ENCODE results near the gene MAN1A2.

Gene MAN1A2

GRCh38 chr1:117495068-117495467 is 127.8 kb downstream of the MAN1A2 start:
- no peak overlapping the region for H3K4me3 ChIP-seq (ENCODE audit: extremely low read depth, insufficient read depth, low read length, poor library complexity, severe bottlenecking)
- H3K36me3 ChIP-seq (ENCODE audit: control insufficient read depth, insufficient read depth, low read length): no peaks in the 10 kb centered on the region
- no peak overlapping the region for H3K27ac ChIP-seq (ENCODE audit: low read depth, low read length, severe bottlenecking)
- no peaks in the 10 kb centered on the region for H3K9me3 ChIP-seq (ENCODE audit: control insufficient read depth, low read length)
- no CpG with 5 or more reads among the region's 1 CpG for WGBS, 2 experiments (ENCODE audit: insufficient coverage in 2 of 2)
- no peaks in the 10 kb centered on the region for H3K4me1 ChIP-seq (ENCODE audit: control insufficient read depth, insufficient read depth, low read length, poor library complexity, severe bottlenecking)

GRCh38 chr1:117499071-117499470 is 131.8 kb downstream of the MAN1A2 start:
- Histone ChIP-seq H3K27ac (ENCODE audit: low read depth, low read length, severe bottlenecking) (no peak overlapping the region), H3K4me3 (ENCODE audit: extremely low read depth, insufficient read depth, low read length, poor library complexity, severe bottlenecking) (no peak overlapping the region)
- WGBS, 2 experiments (ENCODE audit: insufficient coverage in 2 of 2): 100% methylated on average over 1 to 2 of the region's 2 CpGs

GRCh38 chr1:117500584-117500983 is 133.3 kb downstream of the MAN1A2 start:
- H3K9me3 ChIP-seq (ENCODE audit: control insufficient read depth, low read length): no peaks in the 10 kb centered on the region
- no peaks in the 10 kb centered on the region for H3K36me3 ChIP-seq (ENCODE audit: control insufficient read depth, insufficient read depth, low read length)
- no peak overlapping the region for H3K4me3 ChIP-seq (ENCODE audit: extremely low read depth, insufficient read depth, low read length, poor library complexity, severe bottlenecking)
- no peak overlapping the region for H3K27ac ChIP-seq (ENCODE audit: low read depth, low read length, severe bottlenecking)
- WGBS, 2 experiments (ENCODE audit: insufficient coverage in 2 of 2): no CpG with 5 or more reads among the region's 1 CpG
- no peaks in the 10 kb centered on the region for H3K4me1 ChIP-seq (ENCODE audit: control insufficient read depth, insufficient read depth, low read length, poor library complexity, severe bottlenecking)

More at GRCh38 chr1:117499071-117499470, 131.8 kb downstream of the MAN1A2 start:
- Histone ChIP-seq H3K9me3 (ENCODE audit: control insufficient read depth, low read length) (no peaks in the 10 kb centered on the region), H3K4me1 (ENCODE audit: control insufficient read depth, insufficient read depth, low read length, poor library complexity, severe bottlenecking) (no peaks in the 10 kb centered on the region), H3K36me3 (ENCODE audit: control insufficient read depth, insufficient read depth, low read length) (no peaks in the 10 kb centered on the region)

GRCh38 chr1:117501281-117501680 is 134.0 kb downstream of the MAN1A2 start:
- no peak overlapping the region for H3K27ac ChIP-seq (ENCODE audit: low read depth, low read length, severe bottlenecking)
- no peaks in the 10 kb centered on the region for H3K4me1 ChIP-seq (ENCODE audit: control insufficient read depth, insufficient read depth, low read length, poor library complexity, severe bottlenecking)
- H3K9me3 ChIP-seq (ENCODE audit: control insufficient read depth, low read length): no peaks in the 10 kb centered on the region
- H3K36me3 ChIP-seq (ENCODE audit: control insufficient read depth, insufficient read depth, low read length): no peaks in the 10 kb centered on the region
- WGBS, 2 experiments (ENCODE audit: insufficient coverage in 2 of 2): 100% methylated on average over 1 of the region's 3 CpGs; no CpG with 5 or more reads in 1 of the 2 experiments
- H3K4me3 ChIP-seq (ENCODE audit: extremely low read depth, insufficient read depth, low read length, poor library complexity, severe bottlenecking): no peak overlapping the region

GRCh38 chr1:117511273-117511672 is 144.0 kb downstream of the MAN1A2 start:
- Histone ChIP-seq H3K9me3 (ENCODE audit: control insufficient read depth, low read length) (no peaks in the 10 kb centered on the region), H3K36me3 (ENCODE audit: control insufficient read depth, insufficient read depth, low read length) (no peaks in the 10 kb centered on the region), H3K4me1 (ENCODE audit: control insufficient read depth, insufficient read depth, low read length, poor library complexity, severe bottlenecking) (no peaks in the 10 kb centered on the region), H3K4me3 (ENCODE audit: extremely low read depth, insufficient read depth, low read length, poor library complexity, severe bottlenecking) (no peak overlapping the region), H3K27ac (ENCODE audit: low read depth, low read length, severe bottlenecking) (no peak overlapping the region)
- WGBS, 2 experiments (ENCODE audit: insufficient coverage in 2 of 2): no CpG with 5 or more reads among the region's 3 CpGs

- no peak overlapping the region for H3K4me3 ChIP-seq (ENCODE audit: extremely low read depth, insufficient read depth, low read length, poor library complexity, severe bottlenecking)
- WGBS, 2 experiments (ENCODE audit: insufficient coverage in 2 of 2): no CpG with 5 or more reads among the region's 1 CpG
- H3K27ac ChIP-seq (ENCODE audit: low read depth, low read length, severe bottlenecking): no peak overlapping the region
- no peaks in the 10 kb centered on the region for H3K4me1 ChIP-seq (ENCODE audit: control insufficient read depth, insufficient read depth, low read length, poor library complexity, severe bottlenecking)
- no peaks in the 10 kb centered on the region for H3K9me3 ChIP-seq (ENCODE audit: control insufficient read depth, low read length)
- H3K36me3 ChIP-seq (ENCODE audit: control insufficient read depth, insufficient read depth, low read length): no peaks in the 10 kb centered on the region
These were observed 145.6 kb downstream of the MAN1A2 start for GRCh38 chr1:117512728-117513321.

GRCh38 chr1:117523111-117523510 is 155.9 kb downstream of the MAN1A2 start:
- no peaks in the 10 kb centered on the region for H3K9me3 ChIP-seq (ENCODE audit: control insufficient read depth, low read length)
- WGBS, 2 experiments (ENCODE audit: insufficient coverage in 2 of 2): 75 to 100% methylated on average over 1 of the region's 1 CpG
- no peak overlapping the region for H3K4me3 ChIP-seq (ENCODE audit: extremely low read depth, insufficient read depth, low read length, poor library complexity, severe bottlenecking)
- H3K27ac ChIP-seq (ENCODE audit: low read depth, low read length, severe bottlenecking): no peak overlapping the region
- H3K4me1 ChIP-seq (ENCODE audit: control insufficient read depth, insufficient read depth, low read length, poor library complexity, severe bottlenecking): peaks cover 3% of the 10 kb centered on the region
- no peaks in the 10 kb centered on the region for H3K36me3 ChIP-seq (ENCODE audit: control insufficient read depth, insufficient read depth, low read length)

- H3K4me1 ChIP-seq (ENCODE audit: control insufficient read depth, insufficient read depth, low read length, poor library complexity, severe bottlenecking): peaks cover 3% of the 10 kb centered on the region
- no peak overlapping the region for H3K27ac ChIP-seq (ENCODE audit: low read depth, low read length, severe bottlenecking)
- 94% methylated on average over 2 of the region's 4 CpGs; no CpG with 5 or more reads in 1 of the 2 experiments for WGBS, 2 experiments (ENCODE audit: insufficient coverage in 2 of 2)
- no peaks in the 10 kb centered on the region for H3K9me3 ChIP-seq (ENCODE audit: control insufficient read depth, low read length)
- no peaks in the 10 kb centered on the region for H3K36me3 ChIP-seq (ENCODE audit: control insufficient read depth, insufficient read depth, low read length)
- no peak overlapping the region for H3K4me3 ChIP-seq (ENCODE audit: extremely low read depth, insufficient read depth, low read length, poor library complexity, severe bottlenecking)
These were observed 159.8 kb downstream of the MAN1A2 start for GRCh38 chr1:117527074-117527473.

GRCh38 chr1:117527566-117528102 is 160.4 kb downstream of the MAN1A2 start:
- WGBS, 2 experiments (ENCODE audit: insufficient coverage in 2 of 2): 91% methylated on average over 1 of the region's 2 CpGs; no CpG with 5 or more reads in 1 of the 2 experiments
- Histone ChIP-seq H3K27ac (ENCODE audit: low read depth, low read length, severe bottlenecking) (no peak overlapping the region), H3K4me1 (ENCODE audit: control insufficient read depth, insufficient read depth, low read length, poor library complexity, severe bottlenecking) (peaks cover 3% of the 10 kb centered on the region), H3K4me3 (ENCODE audit: extremely low read depth, insufficient read depth, low read length, poor library complexity, severe bottlenecking) (no peak overlapping the region), H3K36me3 (ENCODE audit: control insufficient read depth, insufficient read depth, low read length) (no peaks in the 10 kb centered on the region), H3K9me3 (ENCODE audit: control insufficient read depth, low read length) (no peaks in the 10 kb centered on the region)

GRCh38 chr1:117529683-117530082 is 162.4 kb downstream of the MAN1A2 start:
- Histone ChIP-seq H3K27ac (ENCODE audit: low read depth, low read length, severe bottlenecking) (no peak overlapping the region), H3K4me1 (ENCODE audit: control insufficient read depth, insufficient read depth, low read length, poor library complexity, severe bottlenecking) (peaks cover 3% of the 10 kb centered on the region), H3K9me3 (ENCODE audit: control insufficient read depth, low read length) (no peaks in the 10 kb centered on the region), H3K4me3 (ENCODE audit: extremely low read depth, insufficient read depth, low read length, poor library complexity, severe bottlenecking) (no peak overlapping the region), H3K36me3 (ENCODE audit: control insufficient read depth, insufficient read depth, low read length) (no peaks in the 10 kb centered on the region)
- 80 to 82% methylated on average over 1 to 3 of the region's 3 CpGs for WGBS, 2 experiments (ENCODE audit: insufficient coverage in 2 of 2)

GRCh38 chr1:117531222-117531621 is 164.0 kb downstream of the MAN1A2 start:
- no peaks in the 10 kb centered on the region for H3K9me3 ChIP-seq (ENCODE audit: control insufficient read depth, low read length)
- H3K36me3 ChIP-seq (ENCODE audit: control insufficient read depth, insufficient read depth, low read length): no peaks in the 10 kb centered on the region
- peaks cover 3% of the 10 kb centered on the region for H3K4me1 ChIP-seq (ENCODE audit: control insufficient read depth, insufficient read depth, low read length, poor library complexity, severe bottlenecking)
- no peak overlapping the region for H3K27ac ChIP-seq (ENCODE audit: low read depth, low read length, severe bottlenecking)
- no peak overlapping the region for H3K4me3 ChIP-seq (ENCODE audit: extremely low read depth, insufficient read depth, low read length, poor library complexity, severe bottlenecking)
